Sigmoid colon (tissue), 7 donors: ENCODE measurements around the gene CHD5. TPM values are rescaled to one million over a fixed set of nuclear protein-coding genes. Genes with fewer than 3 reads are reported as not detected.
A peak's percentile ranks its signal among the peaks of the same experiment; 100 is the strongest.

Experiments
- DNase-seq: peaks from one replicate; pipeline ENCODE4 v3.0.0-alpha.2; 2019
- H3K27ac ChIP-seq, 4 donors: fragments of 200-600 bp; sonication (generic); one replicate each; pipeline ENCODE4 v1.5.1; 2016 to 2019; ENCODE audit warnings: mild to moderate bottlenecking in 1 of 4
- H3K27me3 ChIP-seq, 3 donors: fragments of 200-600 bp; sonication (generic); one replicate each; pipeline ENCODE4 v1.5.1; 2019; ENCODE audit warnings: mild to moderate bottlenecking in 1 of 3
- H3K36me3 ChIP-seq, 4 donors: fragments of 200-600 bp; sonication (generic); one replicate each; pipeline ENCODE4 v1.5.1; 2016 to 2019
- H3K4me1 ChIP-seq, 4 donors: fragments of 200-600 bp; sonication (generic); one replicate each; pipeline ENCODE4 v1.5.1; 2017 to 2019
- H3K4me3 ChIP-seq, 4 donors: fragments of 200-600 bp; sonication (generic); one replicate each; pipeline ENCODE4 v1.5.1; 2017 to 2019; ENCODE audit warnings: mild to moderate bottlenecking in 2 of 4, moderate library complexity in 1 of 4
- H3K9me3 ChIP-seq, 4 donors: fragments of 200-600 bp in 3 of 4; sonication (generic) in 3 of 4; one replicate each; pipeline versions ENCODE4 v1.5.1 to v1.6.1; 2013 to 2019
- EP300 ChIP-seq, 4 donors: sonication (generic); formaldehyde crosslinking; IDR thresholded peaks; one replicate each; pipeline ENCODE4 v1.6.1; 2017; ENCODE audit warnings: antibody characterized with exemption in 4 of 4
- POLR2A ChIP-seq, 2 donors: fragments of 450-650 bp; IDR thresholded peaks; one replicate each; pipeline ENCODE4 v1.6.1; 2016; ENCODE audit warnings: antibody characterized with exemption in 2 of 2, mild to moderate bottlenecking in 2 of 2, moderate library complexity in 2 of 2
- POLR2AphosphoS5 ChIP-seq, 4 donors: sonication (generic); formaldehyde crosslinking; IDR thresholded peaks; one replicate each; pipeline ENCODE4 v1.6.1; 2017; ENCODE audit warnings: antibody characterized with exemption in 4 of 4
- WGBS, 2 donors: extraction: QIAGEN DNeasy Blood & Tissue Kit; methylation state at CpG; one replicate each; pipeline ENCODE4 v1.1.7; 2013; 5-methylcytosine and 5-hydroxymethylcytosine counted together
- intact Hi-C: fragments of 100-400 bp; cut with DNase I; formaldehyde crosslinking; loops from one replicate; pipeline ENCODE4 v1.15.1; 2023
- polyA plus RNA-seq, 3 donors: library from polyadenylated mRNA; stranded (reverse); fragments of 200-250 nt; gene quantifications; one replicate each; pipeline ENCODE4 v1.2.3, GENCODE V29; 2013
- total RNA-seq, 4 donors: library from RNA; depleted of rRNA; stranded (reverse); fragments of >200 nt; gene quantifications; one replicate each; pipeline ENCODE4 v1.1.0, GENCODE V29; 2016
- TF ChIP-seq, protein P1 (sequence below), 4 experiments: fragments of 450-650 bp in 3 of 4; fragments of 200-600 bp in 1 of 4; IDR thresholded peaks; one replicate each; pipeline ENCODE4 v1.5.1; 2016 to 2019; ENCODE audit warnings: antibody characterized with exemption in 4 of 4, mild to moderate bottlenecking in 3 of 4, moderate library complexity in 2 of 4
- donor health status: healthy with polysubstance abuse.
- donor health status: Bipolar disorder and iron deficiency.
- donor health status: healthy.

CHD5 gene
- total and polyA plus RNA-seq, 7 donors = 0.49 to 2.8 (median 1.4) TPM; not detected in 2

DNA sequence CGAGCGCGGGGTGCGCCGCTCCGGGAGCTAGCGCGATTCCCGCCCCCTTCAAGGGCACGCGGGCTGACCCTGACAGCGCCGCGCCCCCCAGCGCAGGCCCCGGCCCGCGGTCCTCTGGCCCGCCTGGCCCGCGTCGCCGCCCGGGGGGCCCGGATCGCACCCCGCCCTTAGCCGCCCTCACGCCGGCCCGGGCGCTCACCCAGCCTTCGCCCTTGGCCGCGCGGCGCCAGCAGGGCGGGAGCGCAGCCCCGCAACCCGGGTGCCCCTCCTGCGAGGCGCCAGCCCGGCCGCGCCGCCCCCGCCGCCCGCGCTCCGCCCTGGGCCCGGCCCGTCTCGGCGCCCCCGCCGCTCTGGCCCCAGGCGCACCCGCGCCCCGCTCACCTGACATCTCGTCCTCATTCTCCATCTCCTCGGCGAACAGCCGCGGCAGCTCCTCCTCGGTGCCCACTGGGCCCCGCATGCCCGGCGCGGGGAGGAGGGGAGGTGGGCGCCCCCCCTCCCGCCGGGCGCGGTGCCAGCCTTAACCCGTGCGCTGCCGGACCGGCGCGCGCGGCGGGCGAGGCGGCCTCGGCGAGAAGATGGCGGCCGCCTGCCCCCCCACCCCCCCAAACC is 451 bp downstream of the CHD5 start:
- Histone ChIP-seq H3K9me3 (no peaks in the 10 kb centered on the region), H3K4me3 (peak overlapping the region in 3 of 4 donors; percentile 27 to 39 (median 37)), H3K27ac (peak overlapping the region in 1 of 4 donors; percentile 69), H3K4me1 (peaks cover 0 to 30% (median 28%) of the 10 kb centered on the region in 4 donors), H3K36me3 (no peaks in the 10 kb centered on the region), H3K27me3 (peaks cover 21 to 63% (median 52%) of the 10 kb centered on the region in 3 donors)
- WGBS, 2 donors = 1 to 2% methylated on average over 92 of the region's 92 CpGs
- DNase-seq = no peak
- TF ChIP-seq, protein P1, sequence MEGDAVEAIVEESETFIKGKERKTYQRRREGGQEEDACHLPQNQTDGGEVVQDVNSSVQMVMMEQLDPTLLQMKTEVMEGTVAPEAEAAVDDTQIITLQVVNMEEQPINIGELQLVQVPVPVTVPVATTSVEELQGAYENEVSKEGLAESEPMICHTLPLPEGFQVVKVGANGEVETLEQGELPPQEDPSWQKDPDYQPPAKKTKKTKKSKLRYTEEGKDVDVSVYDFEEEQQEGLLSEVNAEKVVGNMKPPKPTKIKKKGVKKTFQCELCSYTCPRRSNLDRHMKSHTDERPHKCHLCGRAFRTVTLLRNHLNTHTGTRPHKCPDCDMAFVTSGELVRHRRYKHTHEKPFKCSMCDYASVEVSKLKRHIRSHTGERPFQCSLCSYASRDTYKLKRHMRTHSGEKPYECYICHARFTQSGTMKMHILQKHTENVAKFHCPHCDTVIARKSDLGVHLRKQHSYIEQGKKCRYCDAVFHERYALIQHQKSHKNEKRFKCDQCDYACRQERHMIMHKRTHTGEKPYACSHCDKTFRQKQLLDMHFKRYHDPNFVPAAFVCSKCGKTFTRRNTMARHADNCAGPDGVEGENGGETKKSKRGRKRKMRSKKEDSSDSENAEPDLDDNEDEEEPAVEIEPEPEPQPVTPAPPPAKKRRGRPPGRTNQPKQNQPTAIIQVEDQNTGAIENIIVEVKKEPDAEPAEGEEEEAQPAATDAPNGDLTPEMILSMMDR (IDR thresholded peaks at IDR 0.05) = no peak
- TF ChIP-seq POLR2A (IDR thresholded peaks at IDR 0.05) (no peak), EP300 (IDR thresholded peaks at IDR 0.05) (no peak), POLR2AphosphoS5 (IDR thresholded peaks at IDR 0.05) (no peak)
- intact Hi-C loops = no loop called here

DNA sequence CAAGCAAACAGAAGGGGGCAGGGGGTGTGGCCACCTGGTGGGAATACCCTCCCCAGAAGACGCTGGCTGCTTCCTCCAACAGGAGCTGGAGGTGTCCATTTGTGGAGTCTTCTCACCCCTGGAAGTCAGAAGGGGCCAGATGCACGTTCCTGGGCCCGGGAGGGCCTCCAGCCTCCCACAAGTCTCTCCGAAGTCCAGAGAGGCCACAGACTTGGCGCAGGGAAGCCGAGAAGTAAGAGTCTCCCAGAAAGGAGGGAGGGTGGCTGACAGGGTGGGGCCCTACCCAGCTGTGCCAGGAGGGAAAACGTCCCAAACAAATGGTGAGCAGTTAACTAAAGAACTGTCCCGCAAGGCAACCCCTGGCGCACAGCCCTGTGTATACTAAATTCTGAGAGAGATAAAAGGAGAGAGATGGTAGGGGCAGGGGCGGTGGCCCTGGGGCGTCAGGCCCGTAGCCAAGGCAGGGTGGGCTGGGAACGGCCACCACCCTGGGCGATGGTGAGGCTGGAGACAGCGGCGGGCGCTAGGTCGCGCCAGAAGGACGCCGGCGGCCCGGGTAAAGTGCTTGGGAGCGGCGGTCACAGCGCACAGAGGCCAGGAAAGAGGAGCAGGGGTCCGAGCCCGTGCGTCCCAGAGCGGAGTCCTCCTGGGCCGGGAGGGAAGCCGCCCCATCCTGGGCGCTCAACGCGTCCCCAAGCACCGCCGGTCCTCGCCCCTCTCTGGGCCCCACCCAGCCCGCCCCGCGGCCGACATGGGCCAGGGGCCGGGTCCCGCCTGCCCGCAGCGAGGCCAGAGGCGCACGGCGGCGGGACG is 1.2 kb downstream of the CHD5 start:
- Histone ChIP-seq H3K4me3 (peak overlapping the region in 3 of 4 donors; percentile 18 to 37 (median 35)), H3K27me3 (peaks cover 21 to 70% (median 52%) of the 10 kb centered on the region in 3 donors), H3K9me3 (no peaks in the 10 kb centered on the region), H3K4me1 (peaks cover 0 to 30% (median 28%) of the 10 kb centered on the region in 4 donors), H3K36me3 (no peaks in the 10 kb centered on the region), H3K27ac (no peak overlapping the region)
- TF ChIP-seq, protein P1 (IDR thresholded peaks at IDR 0.05) = no peak
- TF ChIP-seq POLR2A (IDR thresholded peaks at IDR 0.05) (no peak), EP300 (IDR thresholded peaks at IDR 0.05) (no peak), POLR2AphosphoS5 (IDR thresholded peaks at IDR 0.05) (no peak)
- DNase-seq = no peak
- intact Hi-C loops = no loop called here
- WGBS, 2 donors = 3 to 6% methylated on average over 51 of the region's 51 CpGs

GRCh38 chr1:6177681-6178380 is 2.3 kb downstream of the CHD5 start:
- Histone ChIP-seq H3K9me3 (no peaks in the 10 kb centered on the region), H3K27ac (no peak overlapping the region), H3K4me3 (no peak overlapping the region), H3K27me3 (peaks cover 21 to 78% (median 52%) of the 10 kb centered on the region in 3 donors), H3K36me3 (no peaks in the 10 kb centered on the region), H3K4me1 (peaks cover 0 to 30% (median 28%) of the 10 kb centered on the region in 4 donors)
- 72 to 78% methylated on average over 18 of the region's 18 CpGs for WGBS, 2 donors
- intact Hi-C loops = no loop called here
- no peak for DNase-seq
- TF ChIP-seq POLR2A (IDR thresholded peaks at IDR 0.05) (no peak), POLR2AphosphoS5 (IDR thresholded peaks at IDR 0.05) (no peak), EP300 (IDR thresholded peaks at IDR 0.05) (no peak)
- TF ChIP-seq, protein P1 (IDR thresholded peaks at IDR 0.05) = no peak

GRCh38 chr1:6176779-6177178 is 3.3 kb downstream of the CHD5 start:
- 77% methylated on average over 5 of the region's 5 CpGs for WGBS, 2 donors

More at GRCh38 chr1:6176779-6177178, 3.3 kb downstream of the CHD5 start:
- DNase-seq = no peak
- H3K9me3 ChIP-seq = no peaks in the 10 kb centered on the region
- intact Hi-C loops = no loop called here
- H3K4me1 ChIP-seq = peaks cover 0 to 30% (median 28%) of the 10 kb centered on the region in 4 donors
- peaks cover 21 to 89% (median 56%) of the 10 kb centered on the region in 3 donors for H3K27me3 ChIP-seq
- H3K36me3 ChIP-seq = no peaks in the 10 kb centered on the region
- H3K27ac ChIP-seq = no peak overlapping the region
- no peak overlapping the region for H3K4me3 ChIP-seq
- TF ChIP-seq EP300 (IDR thresholded peaks at IDR 0.05) = no peak
- TF ChIP-seq, protein P1 (IDR thresholded peaks at IDR 0.05) = no peak
- no peak for TF ChIP-seq POLR2A (IDR thresholded peaks at IDR 0.05)
- no peak for TF ChIP-seq POLR2AphosphoS5 (IDR thresholded peaks at IDR 0.05)
